A204.1 (cell line): Measurements from ENCODE around the gene METTL27.
"Not testable (repeated sequence)": the region's sequence is repeated elsewhere in the genome, so short reads cannot be mapped to it uniquely, and the experiment has no call there.

Source experiments
- FAIRE-seq: peaks from 2 replicates; lab custom pipeline; 2012; peaks lifted over from hg19 to GRCh38; lab: Jason Lieb, UNC

The METTL27 gene

GRCh38 chr7:73842067-73842976 lies at the start of gene METTL27:
TSS of gene METTL27 (minus strand) at chr7:73842516. CDS start at chr7:73842140, 376 bp downstream.
- no peak for FAIRE-seq

- FAIRE-seq: no peak
These were observed 49.0 kb upstream of the METTL27 start for GRCh38 chr7:73891178-73891885.

DNA sequence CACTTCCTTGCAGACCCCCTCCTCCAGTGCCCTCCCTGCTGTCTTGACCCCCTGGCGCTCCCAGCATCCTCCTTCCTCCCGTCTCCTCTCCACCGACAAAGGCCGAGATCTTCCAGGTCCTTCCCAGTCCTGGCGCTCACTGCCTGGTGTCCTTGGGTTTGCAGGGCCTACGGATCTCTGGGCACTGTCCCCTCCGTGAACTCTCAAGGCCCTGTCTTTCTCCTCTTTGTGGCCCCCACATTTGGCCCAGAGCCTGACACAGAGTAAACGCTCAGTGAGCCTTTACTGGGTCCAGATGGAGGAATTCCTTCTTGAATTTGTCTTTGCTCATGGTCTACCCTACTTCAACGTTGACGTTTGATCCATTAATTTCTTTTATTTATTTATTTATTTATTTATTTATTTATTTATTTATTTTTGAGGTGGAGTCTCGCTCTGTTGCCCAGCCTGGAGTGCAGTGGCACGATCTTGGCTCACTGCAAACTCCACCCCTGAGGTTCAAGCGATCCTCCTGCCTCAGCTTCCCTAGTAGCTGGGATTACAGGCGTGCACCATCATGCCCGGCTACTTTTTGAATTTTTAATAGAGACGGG lies 48.3 kb upstream of the METTL27 start:
- FAIRE-seq: no peak

DNA sequence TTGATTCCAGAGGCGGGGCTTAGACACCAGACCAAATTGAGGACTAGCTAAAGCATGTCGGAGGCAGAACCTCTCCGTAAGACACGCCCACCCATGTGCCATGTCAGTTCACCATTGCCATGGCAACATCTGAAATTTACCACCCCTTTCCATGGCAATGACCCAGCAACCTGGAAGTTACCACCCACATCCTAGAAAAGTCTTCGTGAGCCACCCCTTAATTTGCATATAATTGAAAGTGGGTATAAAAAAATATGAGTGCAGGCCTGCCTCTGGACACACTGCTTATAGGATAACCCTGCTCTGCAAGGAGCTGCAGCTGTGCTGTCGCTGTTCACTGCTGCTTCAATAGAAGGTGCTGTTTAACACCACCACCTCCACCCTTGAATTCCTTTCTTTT lies 46.6 kb upstream of the METTL27 start:
- no peak for FAIRE-seq

DNA sequence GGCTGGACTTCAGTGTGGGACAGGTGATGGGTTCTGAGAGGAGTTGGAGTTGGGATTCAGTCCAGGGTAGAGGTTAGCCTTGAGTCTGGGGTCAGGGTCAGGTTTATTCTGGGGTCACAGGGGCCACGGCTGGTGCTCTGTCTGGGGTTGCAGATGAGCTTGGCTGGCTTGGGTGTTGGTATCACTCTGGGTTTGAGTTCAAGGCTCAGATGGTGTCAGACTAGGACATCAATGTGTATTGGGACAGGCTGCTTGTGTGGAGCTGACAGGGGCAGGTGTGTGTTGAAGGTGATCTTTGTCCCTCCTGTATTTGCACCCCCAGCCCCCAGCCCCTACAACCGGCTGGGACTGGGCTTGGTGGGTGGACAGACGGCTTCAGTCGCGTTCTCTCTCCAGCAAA lies 45.4 kb upstream of the METTL27 start:
- FAIRE-seq: no peak

GRCh38 chr7:73885975-73886798 lies 43.9 kb upstream of the METTL27 start:
- no peak for FAIRE-seq

GRCh38 chr7:73885433-73885974 lies 43.2 kb upstream of the METTL27 start:
- no peak for FAIRE-seq

GRCh38 chr7:73884867-73885422 lies 42.6 kb upstream of the METTL27 start:
- FAIRE-seq: not testable (repeated sequence)

GRCh38 chr7:73882047-73882402 lies 39.7 kb upstream of the METTL27 start:
- no peak for FAIRE-seq

DNA sequence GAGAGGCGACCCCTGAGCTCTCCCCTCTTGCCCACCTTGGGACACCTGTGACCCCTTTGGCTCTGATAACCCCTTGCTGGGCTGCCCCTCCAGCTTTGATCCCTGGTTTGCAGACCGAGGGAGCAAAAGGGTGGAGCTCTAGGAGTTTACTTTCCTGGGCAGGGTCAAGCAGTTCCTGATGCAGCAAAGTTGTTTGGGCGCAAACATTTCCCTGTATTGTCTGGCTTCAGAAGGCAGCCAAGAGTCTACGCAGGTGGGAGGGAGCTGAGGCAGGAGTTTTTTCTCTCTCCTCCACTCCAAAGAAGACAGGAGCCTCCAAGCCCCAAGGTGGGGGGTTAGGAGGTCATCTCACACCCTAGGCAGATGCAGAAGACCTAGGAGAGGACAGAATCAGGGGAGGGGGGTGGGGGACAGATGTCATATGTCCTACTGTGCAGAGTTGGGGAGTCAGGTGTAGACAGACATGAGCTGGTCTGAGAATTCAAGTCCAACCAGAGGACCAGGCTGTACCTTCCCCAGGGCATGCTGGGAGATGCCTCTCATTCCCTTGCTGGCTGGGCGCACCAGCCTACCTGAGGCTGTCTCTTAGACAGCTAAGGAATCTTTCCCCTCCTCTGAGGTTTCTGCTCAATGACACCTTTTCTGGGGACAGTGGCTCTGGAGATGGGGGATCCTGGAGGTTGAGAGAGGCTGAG lies 39.2 kb upstream of the METTL27 start:
- no peak for FAIRE-seq

- FAIRE-seq: no peak
These were observed 38.5 kb upstream of the METTL27 start for GRCh38 chr7:73880755-73881328.

GRCh38 chr7:73879977-73880681 lies 37.8 kb upstream of the METTL27 start:
- no peak for FAIRE-seq

GRCh38 chr7:73876973-73877372 lies 34.7 kb upstream of the METTL27 start:
- no peak for FAIRE-seq

GRCh38 chr7:73876361-73876760 lies 34.0 kb upstream of the METTL27 start:
- no peak for FAIRE-seq

DNA sequence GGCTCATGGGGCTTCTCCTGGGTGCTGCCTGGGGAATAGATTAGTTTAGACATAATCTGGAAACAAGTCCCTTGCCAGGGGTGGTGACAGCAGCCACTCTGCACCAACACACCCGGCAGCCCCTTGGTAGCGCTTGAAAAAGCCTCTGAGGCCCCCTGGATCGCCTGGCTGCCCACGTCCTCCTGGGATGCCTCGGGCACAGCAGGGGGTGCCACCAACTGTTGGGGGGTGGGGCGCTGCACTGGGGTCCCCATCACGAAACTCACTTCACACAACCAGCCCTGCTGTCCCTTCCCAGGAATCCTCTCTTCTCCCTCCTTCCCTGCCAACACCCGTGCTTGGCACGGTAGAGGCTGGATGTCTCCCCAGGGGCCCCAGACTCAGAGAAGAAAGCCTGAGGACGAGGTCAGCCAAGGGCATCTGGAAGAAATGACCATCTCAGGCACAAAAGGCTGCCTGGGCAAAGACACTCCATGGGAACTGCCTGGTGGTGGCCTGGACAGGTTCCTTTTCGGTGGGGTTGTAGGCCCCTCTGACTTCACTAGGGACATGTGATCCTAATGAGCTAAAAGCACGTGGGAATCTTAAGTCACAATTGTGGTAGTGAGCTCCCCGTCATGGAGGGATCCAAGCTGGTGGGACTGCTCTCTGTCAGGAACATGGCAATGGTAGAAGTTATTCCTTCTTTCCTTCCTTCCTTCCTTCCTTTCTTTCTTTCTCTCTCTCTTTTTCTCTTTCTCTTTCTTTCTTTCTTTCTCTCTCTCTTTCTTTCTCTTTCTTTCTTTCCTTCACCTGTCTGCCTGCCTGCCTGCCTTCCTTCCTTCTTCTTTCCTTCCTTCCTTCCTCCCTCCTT lies 30.0 kb upstream of the METTL27 start:
- no peak for FAIRE-seq

DNA sequence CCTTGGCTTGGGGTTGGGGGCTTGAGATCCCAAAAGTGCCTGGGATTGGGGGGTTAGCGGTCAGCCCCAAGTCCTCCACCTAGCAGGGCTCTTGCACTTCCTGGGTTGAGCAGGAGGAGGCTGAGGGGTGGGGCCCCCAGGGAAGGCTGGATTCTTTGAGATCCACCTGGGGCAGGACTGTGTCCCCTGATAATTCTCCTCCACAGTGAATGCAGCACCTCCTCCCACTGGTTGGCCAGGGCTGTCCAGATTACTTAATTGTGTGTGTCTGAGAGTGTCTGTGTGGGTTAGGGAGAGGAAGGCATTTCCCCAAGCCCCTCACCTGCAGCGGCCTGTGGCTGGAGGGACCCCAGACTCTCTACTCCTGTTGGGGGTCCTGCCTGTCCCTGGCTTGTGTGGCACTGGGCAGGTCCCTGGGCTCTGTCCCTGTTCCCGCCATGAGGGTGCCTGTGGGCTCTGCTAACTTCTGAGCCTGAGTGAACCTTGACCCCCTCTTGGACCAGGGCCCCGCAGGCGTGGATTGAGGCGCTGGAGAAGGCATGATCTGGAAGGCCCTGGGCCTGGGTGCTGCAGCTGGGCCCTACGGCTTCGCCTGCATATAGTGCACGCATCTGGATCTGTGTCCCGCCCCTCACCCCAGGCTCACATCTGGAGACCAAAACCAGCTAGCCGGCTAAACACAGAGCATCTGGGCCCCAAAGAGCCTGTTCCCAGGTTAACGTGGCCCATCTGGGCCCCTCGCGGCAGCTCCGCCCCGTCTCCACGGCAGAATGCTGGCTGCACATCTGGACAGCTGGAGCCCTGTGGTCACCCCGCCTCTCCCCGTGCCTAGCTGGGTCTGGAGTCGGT lies 29.1 kb upstream of the METTL27 start:
- no peak for FAIRE-seq

- FAIRE-seq: no peak
These were observed 27.8 kb upstream of the METTL27 start for GRCh38 chr7:73870041-73870492.
